ENCODE results near the gene RAB10. TPM values are rescaled to one million over a fixed set of nuclear protein-coding genes. Genes with fewer than 3 reads are reported as not detected.

Gene RAB10
- total and polyA plus RNA-seq, 3 donors from 2014 or later: 74.8 to 112 (median 96.8) TPM

- H3K36me3 ChIP-seq (ENCODE audit: low read depth, missing control alignments): no peaks in the 10 kb centered on the region
- H3K9me3 ChIP-seq: no peaks in the 10 kb centered on the region
- intact Hi-C loops (cut with DNase I; ENCODE audit: low total_unique reads): no loop called here
- WGBS, 2 donors: 68 to 88% methylated on average over 4 of the region's 4 CpGs
- H3K27ac ChIP-seq: no peak overlapping the region
- DNase-seq: no peak
- H3K4me3 ChIP-seq: no peak overlapping the region
- no peaks in the 10 kb centered on the region for H3K4me1 ChIP-seq
- no peak for TF ChIP-seq POLR2A (IDR thresholded peaks at IDR 0.05)
- no peak for TF ChIP-seq CTCF (IDR thresholded peaks at IDR 0.05)
- H3K27me3 ChIP-seq: no peaks in the 10 kb centered on the region
Measured at GRCh38 chr2:26126074-26126473, 92.2 kb downstream of the RAB10 start.

- no peak overlapping the region for H3K27ac ChIP-seq
- no peaks in the 10 kb centered on the region for H3K4me1 ChIP-seq
- H3K4me3 ChIP-seq: no peak overlapping the region
- intact Hi-C loops (cut with DNase I; ENCODE audit: low total_unique reads): no loop called here
- no peaks in the 10 kb centered on the region for H3K27me3 ChIP-seq
- no peaks in the 10 kb centered on the region for H3K36me3 ChIP-seq (ENCODE audit: low read depth, missing control alignments)
- no peak for TF ChIP-seq CTCF (IDR thresholded peaks at IDR 0.05)
- TF ChIP-seq POLR2A (IDR thresholded peaks at IDR 0.05): no peak
- DNase-seq: no peak
- WGBS, 2 donors: 93 to 94% methylated on average over 8 of the region's 8 CpGs
- H3K9me3 ChIP-seq: no peaks in the 10 kb centered on the region
Measured at GRCh38 chr2:26128176-26128575, 94.3 kb downstream of the RAB10 start.

GRCh38 chr2:26130763-26131162 lies 96.9 kb downstream of the RAB10 start:
- DNase-seq: no peak
- intact Hi-C loops (cut with DNase I; ENCODE audit: low total_unique reads): no loop called here
- Histone ChIP-seq H3K9me3 (no peaks in the 10 kb centered on the region), H3K27ac (no peak overlapping the region), H3K27me3 (no peaks in the 10 kb centered on the region), H3K4me1 (peaks cover 4% of the 10 kb centered on the region), H3K4me3 (no peak overlapping the region), H3K36me3 (ENCODE audit: low read depth, missing control alignments) (no peaks in the 10 kb centered on the region)
- 86 to 88% methylated on average over 3 of the region's 3 CpGs for WGBS, 2 donors
- TF ChIP-seq CTCF (IDR thresholded peaks at IDR 0.05) (no peak), POLR2A (IDR thresholded peaks at IDR 0.05) (no peak)

GRCh38 chr2:26136451-26136850 lies 102.6 kb downstream of the RAB10 start:
- 53 to 65% methylated on average over 3 of the region's 3 CpGs for WGBS, 2 donors

More at GRCh38 chr2:26136451-26136850, 102.6 kb downstream of the RAB10 start:
- peaks cover 9% of the 10 kb centered on the region for H3K4me1 ChIP-seq
- H3K36me3 ChIP-seq (ENCODE audit: low read depth, missing control alignments): no peaks in the 10 kb centered on the region
- intact Hi-C loops (cut with DNase I; ENCODE audit: low total_unique reads): no loop called here
- no peaks in the 10 kb centered on the region for H3K27me3 ChIP-seq
- H3K27ac ChIP-seq: no peak overlapping the region
- DNase-seq: no peak
- TF ChIP-seq POLR2A (IDR thresholded peaks at IDR 0.05) (no peak), CTCF (IDR thresholded peaks at IDR 0.05) (no peak)
- H3K9me3 ChIP-seq: no peaks in the 10 kb centered on the region
- H3K4me3 ChIP-seq: no peak overlapping the region
